Measurements from ENCODE around the gene TPI1.
A peak's percentile ranks its signal among the peaks of the same experiment; 100 is the strongest.

TPI1 gene

DNA sequence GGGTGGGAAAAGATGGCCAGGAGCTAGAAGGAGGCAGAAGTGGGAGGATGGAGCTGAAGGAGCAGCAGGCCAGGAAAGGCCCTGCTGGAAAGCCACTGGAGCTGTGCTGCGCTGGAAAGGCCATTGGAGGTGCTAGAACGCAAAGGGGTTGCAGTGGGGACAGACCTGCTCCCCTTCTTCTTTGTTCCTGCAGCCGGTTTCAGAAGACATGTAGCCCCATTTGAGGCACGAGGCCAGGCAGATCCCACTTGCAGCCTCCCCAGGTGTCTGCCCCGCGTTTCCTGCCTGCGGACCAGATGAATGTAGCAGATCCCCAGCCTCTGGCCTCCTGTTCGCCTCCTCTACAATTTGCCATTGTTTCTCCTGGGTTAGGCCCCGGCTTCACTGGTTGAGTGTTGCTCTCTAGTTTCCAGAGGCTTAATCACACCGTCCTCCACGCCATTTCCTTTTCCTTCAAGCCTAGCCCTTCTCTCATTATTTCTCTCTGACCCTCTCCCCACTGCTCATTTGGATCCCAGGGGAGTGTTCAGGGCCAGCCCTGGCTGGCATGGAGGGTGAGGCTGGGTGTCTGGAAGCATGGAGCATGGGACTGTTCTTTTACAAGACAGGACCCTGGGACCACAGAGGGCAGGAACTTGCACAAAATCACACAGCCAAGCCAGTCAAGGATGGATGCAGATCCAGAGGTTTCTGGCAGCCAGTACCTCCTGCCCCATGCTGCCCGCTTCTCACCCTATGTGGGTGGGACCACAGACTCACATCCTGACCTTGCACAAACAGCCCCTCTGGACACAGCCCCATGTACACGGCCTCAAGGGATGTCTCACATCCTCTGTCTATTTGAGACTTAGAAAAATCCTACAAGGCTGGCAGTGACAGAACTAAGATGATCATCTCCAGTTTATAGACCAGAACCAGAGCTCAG, 48.0 kb upstream of the TPI1 start:
- Histone ChIP-seq H3K27ac (no peak overlapping the region), H3K27me3 (ENCODE audit: control insufficient read depth, insufficient read depth, low read length) (no peaks in the 10 kb centered on the region), H3K4me3 (ENCODE audit: low read depth, low read length) (no peak overlapping the region), H3K9ac (no peak overlapping the region), H3K79me2 (no peaks in the 10 kb centered on the region), H3K9me3 (ENCODE audit: control insufficient read depth, low read length) (no peaks in the 10 kb centered on the region), H3K4me2 (ENCODE audit: low read length) (no peak overlapping the region), H3K4me1 (peaks cover 6% of the 10 kb centered on the region), H3K36me3 (ENCODE audit: control insufficient read depth, insufficient read depth, low read length) (no peaks in the 10 kb centered on the region), H2AFZ (no peak overlapping the region)
- TF ChIP-seq, protein P1, sequence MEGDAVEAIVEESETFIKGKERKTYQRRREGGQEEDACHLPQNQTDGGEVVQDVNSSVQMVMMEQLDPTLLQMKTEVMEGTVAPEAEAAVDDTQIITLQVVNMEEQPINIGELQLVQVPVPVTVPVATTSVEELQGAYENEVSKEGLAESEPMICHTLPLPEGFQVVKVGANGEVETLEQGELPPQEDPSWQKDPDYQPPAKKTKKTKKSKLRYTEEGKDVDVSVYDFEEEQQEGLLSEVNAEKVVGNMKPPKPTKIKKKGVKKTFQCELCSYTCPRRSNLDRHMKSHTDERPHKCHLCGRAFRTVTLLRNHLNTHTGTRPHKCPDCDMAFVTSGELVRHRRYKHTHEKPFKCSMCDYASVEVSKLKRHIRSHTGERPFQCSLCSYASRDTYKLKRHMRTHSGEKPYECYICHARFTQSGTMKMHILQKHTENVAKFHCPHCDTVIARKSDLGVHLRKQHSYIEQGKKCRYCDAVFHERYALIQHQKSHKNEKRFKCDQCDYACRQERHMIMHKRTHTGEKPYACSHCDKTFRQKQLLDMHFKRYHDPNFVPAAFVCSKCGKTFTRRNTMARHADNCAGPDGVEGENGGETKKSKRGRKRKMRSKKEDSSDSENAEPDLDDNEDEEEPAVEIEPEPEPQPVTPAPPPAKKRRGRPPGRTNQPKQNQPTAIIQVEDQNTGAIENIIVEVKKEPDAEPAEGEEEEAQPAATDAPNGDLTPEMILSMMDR (IDR thresholded peaks at IDR 0.05) = no peak

DNA sequence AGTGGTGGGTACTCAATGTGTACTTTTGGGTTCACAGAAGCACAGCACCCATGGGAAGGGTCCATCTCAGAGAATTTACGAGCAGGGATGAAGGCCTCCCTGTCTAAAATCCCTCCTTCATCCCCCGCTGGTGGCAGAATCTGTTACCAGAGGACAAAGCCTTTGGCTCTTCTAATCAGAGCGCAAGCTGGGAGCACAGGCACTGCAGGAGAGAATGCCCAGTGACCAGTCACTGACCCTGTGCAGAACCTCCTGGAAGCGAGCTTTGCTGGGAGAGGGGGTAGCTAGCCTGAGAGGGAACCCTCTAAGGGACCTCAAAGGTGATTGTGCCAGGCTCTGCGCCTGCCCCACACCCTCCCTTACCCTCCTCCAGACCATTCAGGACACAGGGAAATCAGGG, 47.2 kb upstream of the TPI1 start:
- no peaks in the 10 kb centered on the region for H3K27me3 ChIP-seq (ENCODE audit: control insufficient read depth, insufficient read depth, low read length)
- H2AFZ ChIP-seq = no peak overlapping the region
- peaks cover 6% of the 10 kb centered on the region for H3K4me1 ChIP-seq
- H3K4me3 ChIP-seq (ENCODE audit: low read depth, low read length) = no peak overlapping the region
- TF ChIP-seq, protein P1 (IDR thresholded peaks at IDR 0.05) = no peak
- no peaks in the 10 kb centered on the region for H3K36me3 ChIP-seq (ENCODE audit: control insufficient read depth, insufficient read depth, low read length)
- H3K79me2 ChIP-seq = no peaks in the 10 kb centered on the region
- H3K9ac ChIP-seq = no peak overlapping the region
- H3K4me2 ChIP-seq (ENCODE audit: low read length) = no peak overlapping the region
- H3K9me3 ChIP-seq (ENCODE audit: control insufficient read depth, low read length) = no peaks in the 10 kb centered on the region
- no peak overlapping the region for H3K27ac ChIP-seq

DNA sequence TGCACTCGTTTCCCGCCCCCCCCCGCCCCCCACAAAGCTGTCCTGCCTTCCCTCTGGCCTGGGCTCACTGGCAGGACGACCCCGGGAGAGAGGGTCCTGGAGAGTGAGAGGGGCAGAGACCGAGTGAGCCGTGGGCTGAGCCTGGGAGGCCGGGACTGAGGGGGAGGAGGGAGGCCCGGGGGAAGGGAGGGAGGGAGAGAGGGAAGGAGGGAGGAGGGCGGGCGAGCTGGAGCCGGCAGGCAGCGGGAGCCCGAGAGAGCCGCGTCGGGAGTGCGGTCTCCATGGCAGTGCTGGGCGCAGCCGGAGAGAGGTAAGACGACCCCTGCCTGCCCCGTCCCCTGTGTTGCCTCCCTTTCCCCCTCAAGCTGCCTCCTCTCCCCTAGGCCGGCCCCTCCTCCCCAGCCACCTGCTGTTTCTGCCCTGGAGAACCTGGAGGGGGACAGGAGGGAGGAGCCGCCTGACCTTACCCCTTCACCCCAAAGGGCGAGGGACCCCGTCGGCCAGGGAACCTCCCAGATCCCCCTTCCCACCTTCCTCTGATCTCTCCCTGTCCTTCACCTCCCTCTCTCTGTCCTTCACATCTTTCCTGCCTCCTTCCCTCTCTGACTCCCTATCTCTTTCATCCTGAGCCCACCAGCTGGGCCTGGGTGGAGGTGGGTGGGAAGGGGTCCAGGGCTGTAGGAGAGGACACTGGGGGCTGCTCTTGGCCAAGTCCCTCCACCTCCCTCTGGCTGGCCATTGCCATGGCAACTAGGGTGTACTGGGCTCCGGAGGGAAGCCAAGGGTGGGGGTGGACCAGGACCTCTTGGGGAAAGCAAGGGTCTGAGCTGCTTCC, 45.5 kb upstream of the TPI1 start, which contains the start of gene GPR162:
TSS of gene GPR162 (plus strand) at position 231 of the 835 bp plus-strand sequence. CDS start 2,078 bp downstream, outside the sequence.
- Histone ChIP-seq H3K4me1 (peaks cover 8% of the 10 kb centered on the region), H3K9ac (no peak within 1 kb of the TSS), H3K36me3 (ENCODE audit: control insufficient read depth, insufficient read depth, low read length) (no peaks in the 10 kb centered on the region), H3K27me3 (ENCODE audit: control insufficient read depth, insufficient read depth, low read length) (no peaks in the 10 kb centered on the region), H3K27ac (peak within 1 kb of the TSS; percentile 31), H3K9me3 (ENCODE audit: control insufficient read depth, low read length) (no peaks in the 10 kb centered on the region), H3K4me2 (ENCODE audit: low read length) (peak within 1 kb of the TSS; percentile 86), H3K4me3 (ENCODE audit: low read depth, low read length) (peak within 1 kb of the TSS; percentile 69), H2AFZ (peak within 1 kb of the TSS; percentile 70), H3K79me2 (no peaks in the 10 kb centered on the region)
- TF ChIP-seq, protein P1 (IDR thresholded peaks at IDR 0.05) = no peak

DNA sequence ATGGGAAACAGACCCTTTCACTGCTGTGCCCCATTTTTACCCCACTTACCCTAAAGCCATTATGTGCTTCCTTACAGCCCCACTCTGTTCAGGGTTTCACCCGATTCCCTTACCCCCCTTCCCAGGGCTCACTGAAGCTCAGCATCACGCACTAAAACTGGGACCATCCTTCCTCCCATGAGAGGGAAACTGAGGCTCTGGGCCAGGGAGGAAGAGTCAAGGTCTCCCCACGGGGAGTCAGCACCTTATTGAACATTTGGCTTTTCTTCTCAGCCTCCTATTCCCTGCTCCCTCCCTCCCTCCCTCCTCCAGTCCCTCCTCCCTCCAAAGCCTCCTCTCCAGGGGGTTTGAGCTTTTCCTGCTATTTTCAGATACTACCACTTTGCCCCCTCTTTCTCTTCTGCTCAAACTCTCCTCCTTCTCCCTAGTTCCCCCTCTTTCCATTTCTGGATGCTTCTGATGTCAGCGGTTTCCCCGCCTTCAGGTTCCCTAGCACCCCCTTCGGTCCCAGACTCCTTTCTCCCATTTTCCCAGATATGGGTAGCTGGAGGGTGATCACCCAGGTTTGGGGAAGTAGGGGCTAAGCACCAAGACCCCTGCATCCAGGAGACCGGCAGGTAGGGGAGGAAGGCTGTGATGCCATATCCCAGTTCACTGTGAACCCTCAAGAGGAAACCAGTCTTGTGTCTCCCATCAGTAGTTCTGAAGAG, 44.8 kb upstream of the TPI1 start:
- Histone ChIP-seq H3K4me1 (peaks cover 16% of the 10 kb centered on the region), H3K36me3 (ENCODE audit: control insufficient read depth, insufficient read depth, low read length) (no peaks in the 10 kb centered on the region), H3K4me2 (ENCODE audit: low read length) (peak overlapping the region; percentile 86), H3K4me3 (ENCODE audit: low read depth, low read length) (peak overlapping the region; percentile 69), H3K9me3 (ENCODE audit: control insufficient read depth, low read length) (no peaks in the 10 kb centered on the region), H2AFZ (no peak overlapping the region), H3K27me3 (ENCODE audit: control insufficient read depth, insufficient read depth, low read length) (no peaks in the 10 kb centered on the region), H3K27ac (no peak overlapping the region), H3K79me2 (no peaks in the 10 kb centered on the region), H3K9ac (no peak overlapping the region)
- TF ChIP-seq, protein P1 (IDR thresholded peaks at IDR 0.05) = no peak

Data from parathyroid adenoma (tissue), 2 donors.